Measurements from ENCODE around the gene SLC43A2. TPM values are rescaled to one million over a fixed set of nuclear protein-coding genes. Genes with fewer than 3 reads are reported as not detected.
A peak's percentile ranks its signal among the peaks of the same experiment; 100 is the strongest.
"Not testable (repeated sequence)": the region's sequence is repeated elsewhere in the genome, so short reads cannot be mapped to it uniquely, and the experiment has no call there.

The SLC43A2 gene
- total and polyA plus RNA-seq, 7 experiments from 2014 or later, result 0.44 to 112 (median 6.7) TPM

DNA sequence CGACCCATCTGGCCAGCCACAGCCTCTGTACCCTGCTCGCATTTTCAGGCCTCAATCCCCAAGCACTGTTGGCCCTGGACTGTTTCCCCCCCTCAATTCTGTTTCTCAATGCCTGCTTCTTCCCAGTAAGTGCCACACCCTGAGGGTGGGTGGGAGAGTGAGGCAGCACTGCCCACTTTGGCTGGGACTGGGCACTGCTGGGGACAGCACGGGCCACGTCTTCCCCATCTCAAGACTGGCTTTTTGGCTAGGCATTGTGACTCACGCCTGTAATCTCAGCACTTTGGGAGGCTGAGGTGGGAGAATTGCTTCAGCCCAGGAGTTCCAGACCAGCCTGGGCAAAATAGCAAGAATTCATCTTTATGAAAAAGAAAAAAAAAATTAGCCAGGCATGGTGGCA is 56.0 kb downstream of the SLC43A2 start:
- DNase-seq; H3K27me3 ChIP-seq (ENCODE audit: control insufficient read depth in 2 of 2, insufficient read depth in 2 of 2, low read length in 2 of 2); H3K4me1 ChIP-seq (ENCODE audit: control insufficient read depth in 2 of 2, insufficient read depth in 2 of 2, low read length in 2 of 2); intact Hi-C loops (cut with micrococcal nuclease); H3K9me3 Mint-ChIP-seq; H3K27ac ChIP-seq (ENCODE audit: low read depth, low read length); H3K4me3 Mint-ChIP-seq; H3K9me3 ChIP-seq (ENCODE audit: control insufficient read depth in 2 of 3, low read length in 3 of 3); H3K27me3 Mint-ChIP-seq; H3K36me3 Mint-ChIP-seq; CTCF ChIA-PET; H3K36me3 ChIP-seq (ENCODE audit: control insufficient read depth in 2 of 3, insufficient read depth in 3 of 3, low read length in 3 of 3); H3K4me3 ChIP-seq (ENCODE audit: low read length): not testable (repeated sequence)
- H3K27ac Mint-ChIP-seq, result peak overlapping the region in 1 of 9 donors; percentile 42
- POLR2A ChIA-PET, result interaction anchor here (0.6 kb wide), 1 partner anchor 81 kb away, joined by 3 read pairs; no protein-coding TSS in a partner anchor
- ATAC-seq, result peak; percentile 17
- peaks cover 5 to 11% (median 6%) of the 10 kb centered on the region in 7 donors for H3K4me1 Mint-ChIP-seq

DNA sequence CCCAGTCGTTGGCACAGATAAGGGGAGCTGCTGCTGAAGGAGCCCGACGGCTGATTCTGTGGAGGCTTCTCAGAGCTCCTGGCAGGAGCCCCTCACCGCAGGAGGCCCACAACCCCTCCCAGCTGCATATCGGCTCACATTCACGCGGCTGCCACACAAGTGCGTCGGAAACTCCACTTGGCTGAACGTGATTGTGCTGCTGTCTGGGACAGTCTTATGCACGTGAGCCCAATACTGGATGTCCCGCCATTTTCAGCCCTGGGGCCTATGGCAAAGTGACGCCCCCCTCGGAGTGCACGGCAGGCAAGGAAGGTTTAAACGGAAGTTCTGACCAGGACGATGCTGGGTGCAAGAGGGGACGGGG is 57.3 kb downstream of the SLC43A2 start:
- H3K27me3 Mint-ChIP-seq, result peaks cover 0 to 3% (median 0%) of the 10 kb centered on the region in 5 donors

DNA sequence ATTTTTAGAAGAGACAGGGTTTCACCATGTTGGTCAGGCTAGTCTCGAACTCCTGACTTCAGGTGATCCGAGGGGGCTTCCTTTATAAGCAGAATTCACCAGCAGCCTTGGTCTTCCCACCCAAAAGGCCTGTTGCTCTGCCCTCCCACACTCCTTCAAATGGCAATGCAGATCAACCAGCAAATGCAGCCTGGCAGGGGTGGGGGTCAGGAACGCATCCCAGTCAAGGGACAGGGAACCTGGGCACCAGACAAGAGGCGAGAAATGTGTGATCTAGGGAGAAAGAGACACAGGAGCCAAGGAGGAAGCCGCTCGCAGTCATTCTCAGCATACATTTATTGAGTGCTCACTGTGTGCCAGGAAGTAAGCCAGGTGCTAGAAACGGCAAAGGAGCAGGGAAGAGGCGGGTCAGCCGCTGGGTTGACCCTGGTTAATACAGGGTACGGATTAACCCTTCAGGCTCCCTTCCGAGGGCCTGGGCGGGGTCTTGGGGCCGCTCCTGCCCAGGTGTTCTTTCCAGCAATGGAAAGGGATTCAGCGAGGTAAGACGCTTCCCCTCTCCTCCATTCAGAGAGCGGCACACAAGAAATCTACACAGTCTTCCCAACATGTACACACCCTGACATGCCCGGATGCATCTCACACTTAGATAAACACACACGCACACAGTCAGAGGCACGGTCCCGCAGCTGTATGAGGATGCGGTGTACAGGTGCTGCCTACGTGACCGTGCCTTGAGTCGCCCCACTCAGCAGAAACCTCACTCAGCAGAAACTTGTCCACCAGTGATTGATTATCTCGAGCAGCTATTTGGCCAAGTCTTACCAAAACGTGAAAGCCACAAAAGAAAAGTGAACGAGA is 59.5 kb downstream of the SLC43A2 start:
- H3K4me1 ChIP-seq (ENCODE audit: control insufficient read depth in 2 of 2, insufficient read depth in 2 of 2, low read length in 2 of 2), result peaks cover 5 to 7% of the 10 kb centered on the region in 2 donors
- no peak overlapping the region for H3K4me3 ChIP-seq (ENCODE audit: low read length)
- Mint-ChIP-seq H3K36me3 (no peaks in the 10 kb centered on the region), H3K27ac (peak overlapping the region in 4 of 9 donors; percentile 23 to 77 (median 52)), H3K4me1 (peaks cover 16 to 32% (median 22%) of the 10 kb centered on the region in 7 donors), H3K27me3 (peaks cover 0 to 3% (median 0%) of the 10 kb centered on the region in 5 donors), H3K9me3 (no peaks in the 10 kb centered on the region), H3K4me3 (no peak overlapping the region)
- no peak for DNase-seq
- no peaks in the 10 kb centered on the region for H3K9me3 ChIP-seq (ENCODE audit: control insufficient read depth in 2 of 3, low read length in 3 of 3)
- intact Hi-C loops (cut with micrococcal nuclease), result no loop called here
- no peak for ATAC-seq
- no peaks in the 10 kb centered on the region for H3K36me3 ChIP-seq (ENCODE audit: control insufficient read depth in 2 of 3, insufficient read depth in 3 of 3, low read length in 3 of 3)
- no peaks in the 10 kb centered on the region for H3K27me3 ChIP-seq (ENCODE audit: control insufficient read depth in 2 of 2, insufficient read depth in 2 of 2, low read length in 2 of 2)
- CTCF ChIA-PET, result no interaction called here
- POLR2A ChIA-PET, result no interaction called here
- no peak overlapping the region for H3K27ac ChIP-seq (ENCODE audit: low read depth, low read length)

More for the DNA sequence above, 57.3 kb downstream of the SLC43A2 start:
- Mint-ChIP-seq H3K36me3 (no peaks in the 10 kb centered on the region), H3K9me3 (no peaks in the 10 kb centered on the region), H3K4me3 (no peak overlapping the region), H3K27ac (no peak overlapping the region), H3K4me1 (peaks cover 14 to 20% (median 16%) of the 10 kb centered on the region in 7 donors)
- H3K9me3 ChIP-seq (ENCODE audit: control insufficient read depth in 2 of 3, low read length in 3 of 3), result no peaks in the 10 kb centered on the region
- POLR2A ChIA-PET, result no interaction called here
- no peak overlapping the region for H3K27ac ChIP-seq (ENCODE audit: low read depth, low read length)
- no peak overlapping the region for H3K4me3 ChIP-seq (ENCODE audit: low read length)
- ATAC-seq (no peak), DNase-seq (no peak)
- intact Hi-C loops (cut with micrococcal nuclease), result no loop called here
- CTCF ChIA-PET, result no interaction called here
- H3K4me1 ChIP-seq (ENCODE audit: control insufficient read depth in 2 of 2, insufficient read depth in 2 of 2, low read length in 2 of 2), result peaks cover 4% of the 10 kb centered on the region in 2 donors
- no peaks in the 10 kb centered on the region for H3K36me3 ChIP-seq (ENCODE audit: control insufficient read depth in 2 of 3, insufficient read depth in 3 of 3, low read length in 3 of 3)
- no peaks in the 10 kb centered on the region for H3K27me3 ChIP-seq (ENCODE audit: control insufficient read depth in 2 of 2, insufficient read depth in 2 of 2, low read length in 2 of 2)

DNA sequence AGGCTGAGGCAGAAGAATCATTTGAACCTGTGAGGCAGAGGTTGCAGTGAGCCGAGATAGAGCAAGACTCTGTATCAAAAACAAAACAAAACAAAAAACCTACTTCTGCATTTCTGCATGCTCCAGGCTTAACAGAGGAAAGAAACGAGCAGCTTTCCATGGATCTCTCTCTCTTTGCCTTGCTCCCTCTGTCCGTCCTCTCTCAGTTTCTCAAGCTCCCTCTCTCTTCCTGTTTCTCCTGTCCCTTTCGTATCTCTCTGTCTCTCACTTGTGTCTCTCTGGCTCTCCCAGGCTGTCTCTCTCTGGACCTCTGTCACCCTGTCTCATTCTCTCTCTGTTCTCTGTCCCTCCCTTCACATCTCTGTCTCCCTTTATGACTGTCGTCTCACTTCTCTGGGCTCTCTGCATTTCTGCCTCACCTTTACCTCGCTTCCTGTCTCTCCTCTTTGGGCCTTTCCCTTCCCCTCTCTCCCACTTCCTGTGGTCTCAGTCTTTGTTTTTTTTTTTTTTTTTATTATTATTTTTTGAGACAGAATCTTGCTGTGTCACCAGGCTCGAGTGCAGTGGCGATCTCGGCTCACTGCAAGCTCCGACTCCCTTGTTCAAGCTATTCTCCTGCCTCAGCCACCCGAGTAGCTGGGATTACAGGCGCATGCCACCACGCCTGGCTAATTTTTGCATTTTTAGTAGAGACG is 62.0 kb downstream of the SLC43A2 start:
- peaks cover 23 to 41% (median 30%) of the 10 kb centered on the region in 7 donors for H3K4me1 Mint-ChIP-seq
- Histone ChIP-seq H3K9me3 (ENCODE audit: control insufficient read depth in 2 of 3, low read length in 3 of 3) (no peaks in the 10 kb centered on the region), H3K27ac (ENCODE audit: low read depth, low read length) (peak overlapping the region; percentile 43), H3K27me3 (ENCODE audit: control insufficient read depth in 2 of 2, insufficient read depth in 2 of 2, low read length in 2 of 2) (no peaks in the 10 kb centered on the region), H3K36me3 (ENCODE audit: control insufficient read depth in 2 of 3, insufficient read depth in 3 of 3, low read length in 3 of 3) (no peaks in the 10 kb centered on the region), H3K4me1 (ENCODE audit: control insufficient read depth in 2 of 2, insufficient read depth in 2 of 2, low read length in 2 of 2) (peaks cover 6 to 7% of the 10 kb centered on the region in 2 donors), H3K4me3 (ENCODE audit: low read length) (peak overlapping the region; percentile 54)
- H3K36me3 Mint-ChIP-seq, result peaks cover 0 to 5% (median 0%) of the 10 kb centered on the region in 5 donors
- peak overlapping the region; percentile 74 to 88 (median 81) for H3K4me3 Mint-ChIP-seq
- H3K27ac Mint-ChIP-seq, result peak overlapping the region; percentile 55 to 90 (median 81)
- peak in 3 of 9 donors; percentile 16 to 27 (median 26) for DNase-seq
- H3K27me3 Mint-ChIP-seq, result peaks cover 0 to 10% (median 0%) of the 10 kb centered on the region in 5 donors
- intact Hi-C loops (cut with micrococcal nuclease), result no loop called here
- CTCF ChIA-PET, result interaction anchor here (0.6 kb wide), 1 partner anchor 200 kb away, joined by 3 read pairs; no protein-coding TSS in a partner anchor
- H3K9me3 Mint-ChIP-seq, result no peaks in the 10 kb centered on the region
- POLR2A ChIA-PET, result interaction anchor here (1.2 kb wide), 1 partner anchor 50 kb away, joined by 4 read pairs; the partner anchor contains the start of gene INPP5K
- peak; percentile 30 for ATAC-seq

DNA sequence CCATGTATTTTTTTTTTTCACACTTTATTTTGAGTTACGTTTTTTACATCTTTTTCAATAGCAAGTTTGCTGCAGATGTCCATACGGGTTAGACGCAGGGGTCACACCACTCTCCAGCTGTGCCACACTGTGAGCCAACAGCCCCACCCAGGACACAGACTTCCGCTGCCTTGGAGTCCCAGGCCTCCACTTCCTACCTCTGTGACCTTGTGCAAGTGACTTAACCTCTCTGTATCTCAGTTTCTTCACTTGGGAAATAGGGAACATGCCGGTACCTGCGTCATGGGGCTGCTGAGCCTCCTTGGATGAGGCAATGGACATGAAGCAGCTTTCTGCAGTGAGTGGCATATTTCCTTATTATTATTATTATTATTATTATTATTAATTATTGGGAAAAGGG is 62.8 kb downstream of the SLC43A2 start:
- Mint-ChIP-seq H3K36me3 (peaks cover 0 to 5% (median 0%) of the 10 kb centered on the region in 5 donors), H3K4me3 (peak overlapping the region in 5 of 10 donors; percentile 0 to 51 (median 17)), H3K9me3 (peaks cover 0 to 5% (median 0%) of the 10 kb centered on the region in 11 donors), H3K4me1 (peaks cover 31 to 49% (median 37%) of the 10 kb centered on the region in 7 donors), H3K27me3 (peaks cover 0 to 16% (median 0%) of the 10 kb centered on the region in 5 donors), H3K27ac (peak overlapping the region in 1 of 9 donors; percentile 3)
- Histone ChIP-seq H3K27ac (ENCODE audit: low read depth, low read length) (no peak overlapping the region), H3K9me3 (ENCODE audit: control insufficient read depth in 2 of 3, low read length in 3 of 3) (no peaks in the 10 kb centered on the region), H3K36me3 (ENCODE audit: control insufficient read depth in 2 of 3, insufficient read depth in 3 of 3, low read length in 3 of 3) (no peaks in the 10 kb centered on the region), H3K4me1 (ENCODE audit: control insufficient read depth in 2 of 2, insufficient read depth in 2 of 2, low read length in 2 of 2) (peaks cover 11 to 13% of the 10 kb centered on the region in 2 donors), H3K4me3 (ENCODE audit: low read length) (no peak overlapping the region), H3K27me3 (ENCODE audit: control insufficient read depth in 2 of 2, insufficient read depth in 2 of 2, low read length in 2 of 2) (no peaks in the 10 kb centered on the region)
- ChIA-PET CTCF (interaction anchor here (0.6 kb wide), 1 partner anchor 199 kb away, joined by 3 read pairs; no protein-coding TSS in a partner anchor), POLR2A (interaction anchor here (1.2 kb wide), 1 partner anchor 49 kb away, joined by 4 read pairs; the partner anchor contains the start of gene INPP5K)
- DNase-seq (no peak), ATAC-seq (no peak)
- intact Hi-C loops (cut with micrococcal nuclease), result no loop called here

DNA sequence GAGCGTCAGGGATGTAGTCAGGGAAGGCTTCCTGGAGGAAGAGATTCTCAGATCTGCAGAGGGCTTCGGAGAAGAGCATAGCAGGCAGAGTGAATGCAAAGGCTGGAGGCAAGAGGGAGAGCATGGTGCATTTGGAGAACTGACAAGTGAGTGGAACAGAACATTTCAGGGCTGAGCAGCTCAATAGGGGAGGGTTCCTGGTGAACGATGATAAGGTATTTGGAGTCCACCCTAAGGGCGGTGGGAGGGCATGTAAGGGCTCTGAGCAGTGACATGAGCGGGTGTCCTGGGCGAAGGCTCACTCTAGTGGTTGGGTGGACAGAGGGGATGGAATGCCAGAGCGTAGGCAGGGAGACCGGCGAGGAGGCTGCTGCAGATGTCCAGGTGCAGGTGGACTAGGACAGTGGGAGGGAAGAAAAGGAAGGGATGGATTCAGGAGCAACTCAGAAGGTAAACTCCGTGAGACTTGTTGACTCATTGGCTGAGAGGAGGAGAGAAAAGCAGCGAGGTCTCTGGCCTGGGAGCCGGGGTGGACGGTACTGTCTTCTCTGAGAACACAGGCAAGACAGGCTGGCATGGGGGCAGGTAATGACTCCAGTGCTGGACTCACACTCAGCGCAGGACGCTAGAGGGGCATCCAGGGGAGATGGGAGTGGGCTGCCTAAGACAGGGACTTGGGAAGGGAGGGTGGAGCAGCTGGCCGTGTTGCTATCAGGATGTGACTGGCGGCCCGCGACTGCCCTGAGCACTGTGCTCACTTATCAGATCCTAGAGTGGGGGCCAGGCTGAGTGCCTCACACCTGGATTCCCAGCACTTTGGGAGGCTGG is 64.6 kb downstream of the SLC43A2 start:
- DNase-seq (no peak), ATAC-seq (no peak)
- H3K9me3 Mint-ChIP-seq, result peaks cover 0 to 5% (median 0%) of the 10 kb centered on the region in 11 donors
- Histone ChIP-seq H3K27ac (ENCODE audit: low read depth, low read length) (no peak overlapping the region), H3K27me3 (ENCODE audit: control insufficient read depth in 2 of 2, insufficient read depth in 2 of 2, low read length in 2 of 2) (no peaks in the 10 kb centered on the region), H3K36me3 (ENCODE audit: control insufficient read depth in 2 of 3, insufficient read depth in 3 of 3, low read length in 3 of 3) (no peaks in the 10 kb centered on the region), H3K4me1 (ENCODE audit: control insufficient read depth in 2 of 2, insufficient read depth in 2 of 2, low read length in 2 of 2) (peaks cover 11 to 13% of the 10 kb centered on the region in 2 donors), H3K4me3 (ENCODE audit: low read length) (no peak overlapping the region), H3K9me3 (ENCODE audit: control insufficient read depth in 2 of 3, low read length in 3 of 3) (no peaks in the 10 kb centered on the region)
- CTCF ChIA-PET, result interaction anchor here (0.5 to 1.1 kb wide), 2 partner anchors 85 to 744 kb away, joined by 3 to 5 read pairs; partner anchors contain the start of gene RILP
- peaks cover 0 to 5% (median 0%) of the 10 kb centered on the region in 5 donors for H3K36me3 Mint-ChIP-seq
- H3K4me1 Mint-ChIP-seq, result peaks cover 37 to 64% (median 49%) of the 10 kb centered on the region in 7 donors
- peak overlapping the region; percentile 51 to 86 (median 80) for H3K4me3 Mint-ChIP-seq
- H3K27ac Mint-ChIP-seq, result peak overlapping the region in 8 of 9 donors; percentile 58 to 90 (median 76)
- POLR2A ChIA-PET, result no interaction called here
- H3K27me3 Mint-ChIP-seq, result peaks cover 0 to 13% (median 0%) of the 10 kb centered on the region in 5 donors
- intact Hi-C loops (cut with micrococcal nuclease), result loop anchor here (1.0 to 5.0 kb wide), 3 partner anchors 75 to 478 kb away; partner anchors contain the start of gene OVCA2 (in 1 of the 2)
